ENCODE measurements around the gene EFCAB8.
"Not testable (repeated sequence)": the region's sequence is repeated elsewhere in the genome, so short reads cannot be mapped to it uniquely, and the experiment has no call there.

The EFCAB8 gene

DNA sequence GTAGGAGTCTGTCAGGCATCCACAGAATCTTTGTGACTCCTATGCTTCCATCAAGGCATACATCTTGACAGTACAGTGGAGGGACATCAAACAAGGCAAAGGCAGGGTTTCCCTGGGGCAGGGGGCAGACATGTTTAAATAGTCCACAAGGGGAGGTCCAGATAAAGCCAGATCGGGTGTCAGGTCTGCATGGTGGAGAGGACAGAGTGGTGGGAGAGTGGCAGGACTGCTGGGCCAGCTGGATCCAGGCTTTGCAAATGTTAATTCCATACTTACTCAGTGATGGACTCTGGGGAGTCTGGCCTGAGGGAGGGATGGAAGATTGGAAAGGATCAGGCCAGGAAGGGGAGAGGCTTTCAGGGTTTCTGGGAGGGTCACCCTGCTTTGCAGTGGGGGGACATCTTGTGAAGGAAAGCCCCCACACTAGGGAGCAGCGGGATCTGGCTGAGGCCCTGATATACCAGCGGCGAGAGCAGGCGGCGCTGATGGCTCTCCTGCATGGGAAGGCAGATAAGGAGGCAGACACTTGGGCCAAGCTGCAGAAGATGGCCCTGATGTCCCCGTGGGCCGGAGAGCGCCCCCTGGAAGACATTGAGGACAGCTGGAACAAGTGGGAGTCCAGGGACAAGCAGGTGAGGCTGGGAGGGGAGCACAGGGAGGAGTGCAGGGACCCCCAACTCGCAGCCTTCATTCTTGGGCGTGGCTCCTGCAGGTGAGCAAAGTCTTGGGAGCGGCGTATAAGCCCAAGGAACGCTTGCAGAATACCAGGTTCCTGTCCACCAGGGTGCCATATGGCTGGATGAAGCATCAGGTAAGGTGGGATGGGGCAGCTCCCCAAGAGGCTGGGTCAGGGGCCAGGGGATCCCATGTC, 100.9 kb downstream of the EFCAB8 start:
- no peak for DNase-seq (ENCODE audit: low read depth)

DNA sequence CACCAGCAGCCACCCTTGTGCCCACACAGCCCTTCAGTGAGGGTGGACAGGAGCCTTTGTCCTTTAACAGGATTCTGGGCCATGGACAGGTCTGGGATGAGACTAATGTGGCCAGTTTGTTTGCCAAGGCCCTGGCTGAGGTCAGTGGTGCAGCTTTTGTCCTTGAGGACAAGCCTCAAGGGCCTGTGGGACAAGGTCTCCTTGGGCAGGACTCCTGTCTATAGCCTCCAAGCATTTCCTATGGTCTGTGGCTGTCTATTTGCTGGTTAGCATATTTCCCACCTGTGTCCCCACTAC, 101.4 kb downstream of the EFCAB8 start:
- DNase-seq (ENCODE audit: low read depth): no peak

DNA sequence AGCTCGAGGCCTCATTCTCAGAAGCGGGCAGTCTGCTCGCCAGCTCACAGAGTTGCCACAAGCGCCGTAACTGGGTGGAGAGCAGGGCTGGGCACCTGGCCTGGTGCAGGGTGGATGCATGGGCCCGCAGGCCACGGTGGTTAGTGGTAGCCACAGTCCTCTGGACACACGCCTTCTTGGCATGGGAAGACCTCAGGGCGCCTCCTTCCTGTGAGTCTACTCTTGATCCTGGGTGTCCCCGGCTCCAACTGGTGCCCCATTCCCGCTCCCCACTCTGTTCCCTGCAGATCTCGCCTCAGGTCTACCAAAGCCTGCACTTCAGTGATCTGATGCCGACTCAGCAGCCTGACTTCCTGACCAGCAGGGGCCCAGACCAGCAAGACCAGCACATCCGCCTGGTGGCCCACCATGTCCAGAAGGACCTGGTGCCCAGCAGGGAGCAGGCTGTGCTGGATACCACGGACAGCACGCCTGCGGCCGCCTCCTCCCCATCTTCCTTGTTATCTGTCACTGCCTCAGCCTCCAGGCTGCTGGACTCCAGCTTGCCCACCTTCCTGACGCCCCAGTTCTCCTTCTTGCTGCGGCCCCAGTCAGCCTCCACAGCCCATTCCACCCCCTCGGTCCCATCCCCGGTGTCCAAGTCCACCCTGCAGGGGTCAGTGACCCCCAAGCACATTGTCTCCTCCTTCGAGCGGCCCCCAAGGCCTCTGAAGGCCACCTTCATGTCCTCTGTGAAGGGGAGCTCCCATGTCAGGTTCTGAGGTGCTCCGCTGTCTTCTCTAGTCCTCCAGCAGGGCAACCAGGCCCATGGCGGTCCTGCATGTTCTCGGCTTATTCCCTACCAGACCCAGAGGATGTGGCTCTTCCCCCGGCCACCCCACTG, 102.4 kb downstream of the EFCAB8 start:
- no peak for DNase-seq (ENCODE audit: low read depth)

DNA sequence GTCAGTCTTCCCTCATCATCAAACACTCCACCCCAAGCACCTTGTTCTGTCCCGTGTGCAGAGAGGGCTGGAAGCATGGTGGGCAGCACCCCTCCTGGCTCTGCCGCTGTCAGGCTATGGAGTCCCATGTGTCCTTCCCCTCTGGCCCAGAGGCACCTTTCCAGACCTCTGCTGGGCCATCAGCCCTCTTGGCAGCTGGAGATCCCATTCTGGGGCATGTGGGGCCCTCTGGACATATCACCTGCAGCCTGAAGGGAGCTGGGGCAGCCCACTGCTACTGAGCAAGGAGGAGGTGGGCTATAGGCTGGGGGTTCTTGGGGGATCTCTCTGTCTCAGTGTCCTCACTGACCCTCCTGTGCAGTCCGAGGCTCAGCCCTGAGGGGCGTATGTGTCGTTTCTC, 103.3 kb downstream of the EFCAB8 start:
- no peak for DNase-seq (ENCODE audit: low read depth)

DNA sequence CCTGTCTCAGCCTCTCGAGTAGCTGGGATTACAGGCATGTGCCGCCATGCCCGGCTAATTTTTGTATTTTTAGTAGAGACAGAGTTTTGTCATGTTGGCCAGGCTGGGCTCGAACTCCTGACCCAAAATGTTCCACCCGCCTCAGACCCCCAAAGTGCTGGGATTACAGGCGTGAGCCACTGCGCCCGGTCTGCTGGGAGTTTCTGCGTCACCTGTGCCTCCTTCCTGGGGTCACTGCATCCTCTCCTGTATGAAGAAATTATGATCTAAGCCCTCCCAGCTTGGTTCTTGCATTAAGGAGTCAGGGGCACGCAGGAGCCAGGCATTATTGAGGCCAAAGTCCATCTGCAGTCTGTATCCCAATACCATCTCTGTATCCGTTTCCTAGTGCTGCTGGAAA, 103.9 kb downstream of the EFCAB8 start:
- DNase-seq (ENCODE audit: low read depth): not testable (repeated sequence)

DNA sequence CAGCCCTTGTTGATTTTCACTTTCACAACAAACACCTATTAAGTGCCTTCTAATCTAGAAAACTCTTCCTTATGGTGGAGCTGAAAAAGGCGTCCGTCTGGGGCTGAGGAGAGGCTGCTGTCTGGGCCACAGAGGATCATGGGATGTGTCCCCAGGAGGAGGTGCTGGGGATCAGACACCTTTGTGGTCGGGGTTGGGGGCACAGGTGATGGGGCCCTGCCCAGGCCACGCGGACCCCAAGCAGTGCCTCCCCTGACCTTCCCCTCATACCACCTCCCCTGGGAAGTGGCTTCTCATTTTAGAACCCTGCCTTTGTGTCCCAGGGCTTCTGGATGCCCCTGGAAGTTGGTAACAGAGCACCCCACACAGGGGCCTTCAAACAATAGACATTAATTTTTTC, 104.5 kb downstream of the EFCAB8 start:
- DNase-seq (ENCODE audit: low read depth): no peak

DNA sequence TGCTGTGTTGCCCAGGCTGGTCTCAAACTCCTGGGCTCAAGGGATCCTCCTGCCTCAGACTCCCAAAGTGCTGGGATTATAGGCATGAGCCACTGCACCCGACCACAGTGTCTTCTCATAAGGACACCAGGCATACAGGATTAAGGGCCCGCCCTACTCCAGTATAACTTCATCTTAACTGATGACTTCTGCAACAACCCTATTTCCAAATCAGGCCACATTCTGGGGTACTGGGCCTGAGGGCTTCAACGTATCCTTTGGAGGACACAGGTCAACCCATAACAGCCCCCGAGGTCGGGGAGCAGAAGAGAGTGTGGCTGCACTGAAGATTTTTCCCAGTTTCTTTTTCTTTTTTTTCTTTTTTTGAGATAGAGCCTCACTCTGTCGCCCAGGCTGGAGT, 105.9 kb downstream of the EFCAB8 start:
- no peak for DNase-seq (ENCODE audit: low read depth)

DNA sequence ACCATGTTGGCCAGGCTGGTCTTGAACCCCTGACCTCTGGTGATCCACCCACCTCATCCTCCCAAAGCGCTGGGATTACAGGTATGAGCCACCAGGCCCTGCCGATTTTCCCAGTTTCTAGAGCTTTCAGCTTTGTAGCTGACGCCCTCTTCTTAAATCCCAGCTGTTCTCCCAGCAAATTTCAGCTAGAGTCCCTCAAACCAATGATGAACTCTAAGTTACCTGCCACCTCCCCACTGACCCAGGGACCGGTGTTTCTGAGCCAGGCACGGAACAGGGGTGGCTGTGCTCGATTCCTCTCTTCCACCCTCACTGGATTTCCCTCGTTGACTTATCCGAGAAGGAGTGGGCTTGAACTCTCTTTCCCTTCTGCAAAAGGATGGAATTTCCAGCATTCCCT, 106.4 kb downstream of the EFCAB8 start:
- DNase-seq (ENCODE audit: low read depth): no peak

DNA sequence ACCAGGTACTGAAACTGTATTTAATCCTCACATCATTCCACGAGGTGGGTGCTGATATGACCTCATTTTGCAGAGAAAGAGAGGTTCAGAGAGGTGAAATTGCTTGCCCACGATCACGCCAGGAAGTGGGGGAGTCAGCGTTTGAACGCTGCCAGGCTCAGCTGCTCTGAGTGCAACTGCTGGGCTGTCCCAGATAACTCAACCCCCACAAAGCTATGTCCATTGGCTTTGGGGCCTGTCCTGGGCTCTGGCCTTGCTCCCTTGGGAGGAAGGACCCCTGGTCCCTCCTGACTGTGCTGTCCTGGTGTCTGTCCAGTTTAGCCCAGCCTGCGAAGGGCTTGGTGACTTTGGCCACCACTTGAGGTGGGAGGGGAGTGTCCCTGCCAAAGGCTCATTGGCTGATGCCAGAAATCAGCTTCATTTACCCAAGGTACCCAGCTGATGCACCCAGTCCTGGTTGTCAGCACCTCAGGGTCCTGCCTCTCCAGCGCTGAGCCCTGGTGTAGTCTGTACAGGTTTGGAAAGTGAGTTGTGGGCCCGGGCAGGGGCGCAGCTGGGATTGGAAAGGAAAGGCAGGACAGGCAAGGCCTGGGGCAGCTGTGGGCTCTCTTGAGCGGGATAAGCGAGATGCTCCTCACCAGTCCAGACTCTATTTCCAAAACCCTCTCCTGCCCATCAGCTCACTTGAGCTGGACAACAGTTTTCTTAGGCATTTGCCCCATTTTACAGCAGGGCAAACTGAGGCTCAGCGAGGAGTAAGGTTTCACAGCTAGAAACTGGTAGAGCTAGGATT, 107.1 kb downstream of the EFCAB8 start:
- no peak for DNase-seq (ENCODE audit: low read depth)

DNA sequence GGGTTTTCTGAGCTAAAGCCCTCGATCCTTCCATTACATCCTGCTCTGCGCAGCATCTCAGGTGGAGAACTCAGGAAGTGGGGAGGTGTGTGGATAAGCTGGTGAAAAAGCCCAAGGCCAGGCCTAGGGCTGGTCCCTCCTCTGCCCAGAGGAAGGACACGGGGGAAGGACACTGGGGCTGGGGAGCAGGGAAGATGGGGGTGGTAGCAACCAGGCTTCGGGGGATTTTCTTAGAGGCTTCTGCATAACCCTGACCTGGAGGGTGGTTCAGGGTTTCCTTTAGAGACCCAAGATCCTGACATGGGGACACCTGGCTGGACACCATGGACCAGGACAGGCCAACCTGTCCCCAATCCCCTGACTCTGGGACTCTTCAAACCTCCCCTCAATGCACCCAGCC, 107.7 kb downstream of the EFCAB8 start:
- DNase-seq (ENCODE audit: low read depth): no peak

DNA sequence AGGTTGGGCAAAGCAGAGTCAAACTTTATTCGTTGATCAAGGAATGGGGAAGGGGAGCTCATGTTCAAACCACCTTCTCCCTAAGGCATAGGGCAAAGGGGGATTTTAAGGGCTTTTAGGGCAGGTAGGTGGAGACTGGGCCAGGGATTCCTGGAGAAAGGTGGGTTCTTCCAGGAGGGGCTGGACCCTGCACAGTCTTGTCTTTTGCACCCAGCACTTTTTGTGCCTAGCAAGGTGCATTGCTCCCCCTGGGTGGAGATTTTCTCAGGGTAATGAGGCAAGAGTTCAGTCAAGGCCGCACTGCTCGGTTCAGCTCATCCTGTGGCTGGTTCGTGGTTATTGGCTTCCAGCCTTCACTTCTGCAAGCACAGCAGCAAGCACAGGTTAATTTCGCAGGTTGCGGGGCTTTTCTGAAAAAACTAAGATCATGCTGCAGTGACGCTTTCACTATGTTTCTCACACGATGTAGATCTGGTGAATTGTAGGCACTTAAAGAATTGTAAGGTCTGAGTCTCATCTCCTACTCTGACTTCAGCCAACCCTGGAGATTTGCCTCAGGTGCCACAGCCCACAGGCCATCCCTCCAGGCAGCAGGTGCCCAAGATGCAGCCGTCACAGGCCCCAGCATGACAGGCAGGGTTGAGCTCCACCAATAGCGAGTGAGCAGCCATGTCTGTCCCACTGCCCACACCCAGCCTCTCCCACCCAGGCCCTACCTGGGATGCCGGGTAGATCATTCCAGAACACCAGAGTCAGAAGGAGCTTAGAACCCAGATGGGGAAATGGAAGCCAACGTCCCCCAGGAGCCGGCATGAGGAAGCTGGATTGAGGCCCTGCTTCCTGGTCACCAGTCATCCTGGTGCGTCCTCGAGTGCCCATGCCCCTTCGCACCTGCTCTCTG, 108.4 kb downstream of the EFCAB8 start:
- no peak for DNase-seq (ENCODE audit: low read depth)

DNA sequence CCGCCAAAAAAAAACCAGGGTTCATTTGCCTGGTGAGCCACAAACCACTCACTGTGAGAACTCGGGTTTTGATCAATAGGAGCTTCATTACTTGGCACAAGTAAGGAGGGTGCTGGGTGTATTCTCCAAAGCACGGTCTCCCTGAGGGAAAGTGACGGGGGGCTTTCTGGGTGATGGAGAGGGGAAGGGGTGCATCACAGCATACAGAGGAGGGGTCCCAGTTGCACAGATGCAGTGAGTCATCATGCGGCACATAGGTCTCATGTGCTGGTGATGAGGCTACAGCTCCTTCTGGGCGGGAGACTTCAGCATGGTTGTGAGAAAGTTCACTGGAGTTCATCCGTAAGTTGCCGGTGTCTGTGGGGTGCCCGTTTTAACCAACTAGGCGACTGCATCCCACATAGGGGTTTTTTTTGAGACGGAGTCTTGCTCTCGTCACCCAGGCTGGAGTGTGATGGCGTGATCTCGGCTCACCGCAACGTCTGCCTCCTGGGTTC, 109.3 kb downstream of the EFCAB8 start:
- DNase-seq (ENCODE audit: low read depth): no peak

DNA sequence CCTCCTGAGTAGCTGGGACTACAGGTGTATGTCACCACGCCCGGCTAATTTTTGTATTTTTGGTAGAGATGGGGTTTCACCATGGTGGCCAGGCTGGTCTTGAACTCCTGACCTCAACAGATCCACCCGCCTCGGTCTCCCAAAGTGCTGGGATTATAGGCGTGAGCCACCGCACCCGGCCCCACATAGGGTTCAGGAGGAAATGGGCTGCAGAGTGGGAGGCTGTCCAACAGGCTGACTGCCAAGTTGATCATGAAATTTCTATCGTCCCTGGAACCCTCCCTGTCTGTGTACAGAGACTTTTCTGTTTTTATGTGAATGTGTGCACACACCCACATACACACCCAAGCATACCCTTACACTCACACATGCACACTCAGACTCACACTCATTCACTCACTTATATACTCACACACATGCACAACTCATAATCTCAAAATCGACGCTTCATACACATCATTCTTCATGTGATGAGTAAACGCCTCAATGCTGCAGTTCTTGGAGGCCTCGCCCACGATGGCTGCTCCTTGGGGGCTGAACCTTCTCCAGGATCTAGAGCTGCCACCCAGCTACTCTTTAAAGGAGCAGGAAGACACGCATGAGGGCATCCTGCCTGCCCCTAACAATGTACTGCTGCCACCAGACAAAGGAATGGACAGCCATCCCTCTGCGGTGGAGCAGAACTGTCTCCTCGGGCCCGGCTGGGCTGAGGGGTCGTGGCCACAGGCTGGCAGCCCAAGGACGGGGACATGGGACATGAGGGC, 109.9 kb downstream of the EFCAB8 start:
- DNase-seq (ENCODE audit: low read depth): no peak

DNA sequence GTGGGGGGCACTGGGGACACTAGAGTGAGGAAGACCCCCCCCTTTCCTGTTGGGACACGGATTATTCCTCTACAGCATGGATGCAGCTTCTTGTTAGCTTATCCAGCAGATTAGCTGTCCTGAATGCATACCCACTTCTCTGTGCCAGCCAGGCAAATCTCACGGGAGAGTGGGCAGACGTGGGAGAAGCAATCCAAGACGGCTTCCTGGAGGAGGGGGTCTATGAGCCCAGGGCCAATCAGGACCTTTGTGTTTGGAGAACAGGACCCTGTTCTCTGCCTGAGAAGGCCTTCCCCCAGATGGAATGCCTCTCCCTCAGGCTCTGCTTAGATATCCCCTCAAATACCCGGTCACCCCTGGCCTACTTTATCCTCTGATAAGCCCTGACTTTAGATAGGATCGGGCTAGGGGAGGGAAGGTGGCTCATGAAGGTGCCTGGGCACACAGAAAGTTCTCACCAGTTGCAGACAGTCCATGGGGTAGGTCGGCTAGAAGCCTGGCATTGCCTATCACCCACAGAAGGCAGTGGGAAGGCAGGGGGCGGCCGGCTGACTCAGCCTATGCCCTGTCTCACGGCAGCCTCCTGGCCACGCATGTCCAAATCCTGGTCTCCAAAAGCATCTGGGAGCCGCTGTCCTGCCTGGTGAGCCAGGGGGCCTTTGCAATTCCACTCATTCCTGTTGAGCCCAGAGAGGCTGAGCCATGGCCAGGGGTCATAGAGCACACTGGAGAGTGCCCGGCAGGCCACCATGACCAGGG, 110.8 kb downstream of the EFCAB8 start:
- no peak for DNase-seq (ENCODE audit: low read depth)

DNA sequence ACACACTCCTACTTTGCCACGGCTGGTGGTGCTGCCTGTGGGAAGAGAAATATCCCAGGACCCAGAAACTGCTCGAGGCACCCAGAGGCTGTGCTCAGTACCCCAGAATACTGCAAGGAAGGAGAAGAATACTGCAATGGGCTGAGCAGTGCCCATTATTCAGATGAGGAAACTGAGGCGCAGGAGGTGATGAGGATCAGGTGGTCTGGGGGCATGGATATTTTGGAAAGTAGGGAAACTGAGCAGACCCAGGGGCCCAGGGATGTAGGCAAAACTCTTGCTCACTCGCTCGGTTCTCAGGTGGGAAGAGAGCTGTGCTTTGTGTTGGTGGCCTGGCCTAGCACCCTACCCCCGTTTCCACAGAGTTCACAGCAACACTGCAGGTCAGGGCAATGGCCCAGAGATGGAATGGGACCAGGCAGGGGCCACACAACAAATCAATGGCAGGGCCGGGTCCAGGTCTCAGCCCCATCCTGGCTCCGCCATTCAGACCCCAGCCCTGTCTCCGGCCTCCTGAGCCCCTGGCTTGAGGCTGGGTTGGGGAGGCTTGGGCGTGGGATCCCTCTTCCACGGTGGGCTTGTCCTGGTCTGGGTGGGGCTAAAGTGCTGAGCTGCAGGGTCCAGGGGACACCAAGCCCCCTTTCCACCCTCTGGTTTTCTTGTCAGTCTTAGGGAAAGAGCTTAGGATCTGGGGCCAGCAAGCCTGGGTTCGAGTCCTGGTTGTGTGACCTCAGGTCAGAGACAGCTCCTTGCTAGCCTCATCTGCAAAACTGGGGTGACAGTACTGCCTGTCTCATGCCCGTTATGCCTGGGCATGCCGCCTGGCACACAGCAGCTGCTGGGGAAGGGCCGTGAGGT, 111.6 kb downstream of the EFCAB8 start:
- DNase-seq (ENCODE audit: low read depth): no peak

DNA sequence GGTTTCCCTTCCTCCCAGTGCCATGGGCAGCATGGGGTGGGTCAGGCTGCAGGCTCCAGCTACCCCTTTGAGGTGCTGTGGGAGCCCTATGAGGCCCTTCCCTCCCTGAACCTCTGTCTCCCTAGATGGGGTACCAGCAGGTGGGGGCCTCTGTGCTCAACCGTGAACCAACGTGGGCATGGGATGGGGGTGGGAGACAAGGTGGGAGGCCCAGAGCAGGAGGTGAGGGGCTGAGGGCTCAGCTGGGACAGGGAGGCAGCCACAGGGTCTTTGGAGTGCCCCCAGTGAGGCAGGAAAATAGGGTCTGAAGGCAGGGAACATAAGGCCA, 112.2 kb downstream of the EFCAB8 start:
- DNase-seq (ENCODE audit: low read depth): no peak

DNA sequence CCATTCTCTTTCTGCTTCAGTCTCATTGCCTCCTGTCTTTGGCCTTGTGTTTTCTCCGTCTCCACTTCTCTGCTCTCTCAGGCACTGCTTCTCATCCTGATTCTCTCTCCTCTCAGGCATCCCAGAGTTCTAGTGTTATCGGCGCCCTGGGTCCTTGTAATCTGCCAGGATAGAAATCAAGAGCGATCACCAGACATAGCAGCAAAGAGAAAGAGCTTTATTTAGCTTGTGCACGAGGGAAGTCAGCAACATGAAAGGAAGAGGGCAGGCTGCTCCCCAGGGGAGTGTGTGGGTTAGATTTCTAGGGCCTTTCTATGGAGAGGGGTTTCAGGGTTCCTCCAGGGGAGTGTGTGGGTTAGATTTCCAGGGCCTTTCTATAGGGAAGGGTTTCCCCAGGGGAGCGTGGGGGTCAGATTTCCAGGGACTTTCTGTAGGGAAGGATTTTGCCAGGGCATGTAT, 113.0 kb downstream of the EFCAB8 start:
- no peak for DNase-seq (ENCODE audit: low read depth)

DNA sequence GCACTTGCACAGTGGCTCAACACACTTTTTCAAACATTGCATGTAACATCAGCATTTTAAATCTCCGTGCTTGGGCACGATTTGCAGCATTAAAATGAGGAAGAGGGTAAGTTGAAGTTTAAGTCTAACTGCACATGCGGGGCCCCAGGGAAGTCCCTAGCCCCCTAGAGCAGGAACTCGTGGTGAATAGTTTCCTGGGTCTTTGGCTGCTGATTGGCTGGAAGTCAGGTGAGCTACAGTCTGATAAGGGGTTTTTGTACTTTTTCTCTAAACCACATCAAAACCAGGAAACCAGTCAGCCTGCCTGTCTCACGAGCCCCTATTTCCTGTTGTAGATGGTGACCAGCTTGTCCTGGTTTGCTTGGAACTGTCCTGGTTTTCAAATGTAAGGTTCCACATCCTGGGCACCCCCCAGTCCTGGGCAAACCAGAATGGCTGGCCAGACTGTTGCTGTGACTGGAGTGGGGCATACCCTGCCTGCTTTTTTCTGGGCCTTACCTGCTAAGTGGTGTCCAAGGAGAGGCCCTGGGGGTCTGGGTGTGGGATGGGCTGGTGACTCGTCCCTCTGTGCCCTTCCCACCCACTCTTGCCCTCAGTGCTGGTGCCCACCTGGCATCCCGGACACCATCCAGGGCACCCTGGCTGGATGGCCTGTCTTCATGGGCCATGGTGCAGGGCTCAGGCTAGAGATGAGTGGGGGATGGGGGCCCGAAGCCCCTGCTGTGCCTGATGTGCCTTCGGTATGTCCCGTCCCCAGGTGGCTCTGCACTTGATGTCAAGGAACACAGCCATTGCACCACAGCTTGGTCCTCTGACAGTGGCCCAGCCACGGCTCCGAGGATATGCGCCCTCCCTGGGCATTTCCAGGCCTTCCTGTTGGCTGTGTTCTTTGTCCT, 113.7 kb downstream of the EFCAB8 start:
- DNase-seq (ENCODE audit: low read depth): no peak
